ENCODE results near the gene CTBP2.
"Not testable (repeated sequence)": the region's sequence is repeated elsewhere in the genome, so short reads cannot be mapped to it uniquely, and the experiment has no call there.

CTBP2 gene

GRCh38 chr10:125064681-125065492, 95.5 kb downstream of the CTBP2 start:
- peak; percentile 64 for DNase-seq (ENCODE audit: low read depth)

- DNase-seq (ENCODE audit: low read depth): no peak
Observed at GRCh38 chr10:125063256-125063925, 97.0 kb downstream of the CTBP2 start.

GRCh38 chr10:125062914-125063230, 97.5 kb downstream of the CTBP2 start:
- DNase-seq (ENCODE audit: low read depth): no peak

- DNase-seq (ENCODE audit: low read depth): no peak
Observed at GRCh38 chr10:125062227-125062913, 98.0 kb downstream of the CTBP2 start.

- no peak for DNase-seq (ENCODE audit: low read depth)
Observed at GRCh38 chr10:125061557-125062226, 98.7 kb downstream of the CTBP2 start.

GRCh38 chr10:125060826-125061556, 99.4 kb downstream of the CTBP2 start:
- peak; percentile 70 for DNase-seq (ENCODE audit: low read depth)

GRCh38 chr10:125060482-125060825, 99.9 kb downstream of the CTBP2 start:
- DNase-seq (ENCODE audit: low read depth): no peak

- no peak for DNase-seq (ENCODE audit: low read depth)
Observed at GRCh38 chr10:125060026-125060425, 100.3 kb downstream of the CTBP2 start.

GRCh38 chr10:125059348-125059747, 101.0 kb downstream of the CTBP2 start:
- not testable (repeated sequence) for DNase-seq (ENCODE audit: low read depth)

- DNase-seq (ENCODE audit: low read depth): peak; percentile 87
Observed at GRCh38 chr10:125057158-125058001, 103.0 kb downstream of the CTBP2 start.

GRCh38 chr10:125056161-125057132, 103.9 kb downstream of the CTBP2 start:
- no peak for DNase-seq (ENCODE audit: low read depth)

GRCh38 chr10:125055446-125055845, 104.9 kb downstream of the CTBP2 start:
- DNase-seq (ENCODE audit: low read depth): no peak

- DNase-seq (ENCODE audit: low read depth): no peak
Observed at GRCh38 chr10:125054669-125055268, 105.6 kb downstream of the CTBP2 start.

- no peak for DNase-seq (ENCODE audit: low read depth)
Observed at GRCh38 chr10:125054216-125054615, 106.1 kb downstream of the CTBP2 start.

- no peak for DNase-seq (ENCODE audit: low read depth)
Observed at GRCh38 chr10:125052146-125052545, 108.2 kb downstream of the CTBP2 start.

GRCh38 chr10:125050383-125050782, 110.0 kb downstream of the CTBP2 start:
- no peak for DNase-seq (ENCODE audit: low read depth)

- DNase-seq (ENCODE audit: low read depth): no peak
Observed at GRCh38 chr10:125049216-125049881, 111.0 kb downstream of the CTBP2 start.

GRCh38 chr10:125048094-125048864, 112.1 kb downstream of the CTBP2 start:
- DNase-seq (ENCODE audit: low read depth): peak; percentile 65
